Right lobe of liver (tissue), 4 donors: Measurements from ENCODE around the gene ATP1A2.

Source experiments
- POLR2A ChIP-seq: fragments of 450-650 bp; IDR thresholded peaks from one replicate; pipeline ENCODE4 v1.6.1; 2017; ENCODE audit warnings: antibody characterized with exemption, mild to moderate bottlenecking
- TF ChIP-seq, protein P1 (sequence below), 4 donors: fragments of 200-600 bp in 3 of 4; fragments of 450-650 bp in 1 of 4; IDR thresholded peaks; one replicate each; pipeline versions ENCODE4 v1.5.1 to v1.8.0; 2016 to 2022; ENCODE audit warnings: antibody characterized with exemption in 4 of 4, mild to moderate bottlenecking in 2 of 4
- donor health status: DM: no; HTN: no; CAD: no.
- donor health status: DM: no; HTN: no; CAD: no.
- donor health status: DM: no; HTN: yes; CAD: no.

DNA sequence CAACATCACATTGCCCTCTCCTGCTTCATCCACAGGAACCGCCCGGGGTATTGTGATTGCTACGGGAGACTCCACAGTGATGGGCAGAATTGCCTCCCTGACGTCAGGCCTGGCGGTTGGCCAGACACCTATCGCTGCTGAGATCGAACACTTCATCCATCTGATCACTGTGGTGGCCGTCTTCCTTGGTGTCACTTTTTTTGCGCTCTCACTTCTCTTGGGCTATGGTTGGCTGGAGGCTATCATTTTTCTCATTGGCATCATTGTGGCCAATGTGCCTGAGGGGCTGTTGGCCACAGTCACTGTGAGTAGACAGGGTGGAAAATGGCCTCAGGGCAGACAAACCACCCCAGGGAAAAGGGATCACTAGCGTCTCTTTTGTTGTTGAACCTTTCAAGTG, 48.6 kb downstream of the ATP1A2 start:
- TF ChIP-seq, protein P1, sequence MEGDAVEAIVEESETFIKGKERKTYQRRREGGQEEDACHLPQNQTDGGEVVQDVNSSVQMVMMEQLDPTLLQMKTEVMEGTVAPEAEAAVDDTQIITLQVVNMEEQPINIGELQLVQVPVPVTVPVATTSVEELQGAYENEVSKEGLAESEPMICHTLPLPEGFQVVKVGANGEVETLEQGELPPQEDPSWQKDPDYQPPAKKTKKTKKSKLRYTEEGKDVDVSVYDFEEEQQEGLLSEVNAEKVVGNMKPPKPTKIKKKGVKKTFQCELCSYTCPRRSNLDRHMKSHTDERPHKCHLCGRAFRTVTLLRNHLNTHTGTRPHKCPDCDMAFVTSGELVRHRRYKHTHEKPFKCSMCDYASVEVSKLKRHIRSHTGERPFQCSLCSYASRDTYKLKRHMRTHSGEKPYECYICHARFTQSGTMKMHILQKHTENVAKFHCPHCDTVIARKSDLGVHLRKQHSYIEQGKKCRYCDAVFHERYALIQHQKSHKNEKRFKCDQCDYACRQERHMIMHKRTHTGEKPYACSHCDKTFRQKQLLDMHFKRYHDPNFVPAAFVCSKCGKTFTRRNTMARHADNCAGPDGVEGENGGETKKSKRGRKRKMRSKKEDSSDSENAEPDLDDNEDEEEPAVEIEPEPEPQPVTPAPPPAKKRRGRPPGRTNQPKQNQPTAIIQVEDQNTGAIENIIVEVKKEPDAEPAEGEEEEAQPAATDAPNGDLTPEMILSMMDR (IDR thresholded peaks at IDR 0.05) = no peak
- TF ChIP-seq POLR2A = no peak
